GM12878 (cell line): ENCODE data around the gene BEX1. TPM values are rescaled to one million over a fixed set of nuclear protein-coding genes. Genes with fewer than 3 reads are reported as not detected.
"Not testable (repeated sequence)": the region's sequence is repeated elsewhere in the genome, so short reads cannot be mapped to it uniquely, and the experiment has no call there.

ENCODE experiments used
- ATAC-seq: fragments of 200-7000 bp; cut with Tn5 transposase; 3 replicates; pipeline ENCODE4 v1.9.1; 2020; ENCODE audit warnings: mild to moderate bottlenecking, moderate library complexity
- BruUV-seq: library from RNA; stranded (reverse); fragments of 400-500 nt; replicated peaks from 2 replicates; lab custom pipeline; 2021; lab: Mats Ljungman, UMichigan
- CTCF ChIA-PET: fragments of 300-600 bp; sonication (Branson Sonifier 250); formaldehyde crosslinking; extraction: SDS; loops from one replicate; lab custom pipeline; 2021; ENCODE audit warnings: inconsistent platforms; lab: Yijun Ruan, JAX
- POLR2A ChIA-PET: fragments of 350-600 bp; formaldehyde crosslinking; extraction: SDS; loops from one replicate; lab custom pipeline; 2021; ENCODE audit warnings: inconsistent platforms; lab: Charles Lee
- RAD21 ChIA-PET: fragments of 300-600 bp; sonication (Branson Sonifier 250); formaldehyde crosslinking; loops from one replicate; lab custom pipeline; 2023; ENCODE audit warnings: antibody characterized with exemption; ENCODE audit not compliant: unreplicated experiment; lab: Charles Lee
- SMC1A ChIA-PET: fragments of 300-600 bp; sonication (Branson Sonifier 250); formaldehyde crosslinking; loops from one replicate; lab custom pipeline; 2023; ENCODE audit not compliant: unreplicated experiment, uncharacterized antibody; lab: Charles Lee
- DNase-seq: peaks from one replicate; pipeline ENCODE4 v3.0.0-alpha.2; 2011; ENCODE audit warnings: low read depth, low spot score
- FAIRE-seq: peaks from 3 replicates; lab custom pipeline; 2011; peaks lifted over from hg19 to GRCh38; lab: Jason Lieb, UNC
- H2AFZ ChIP-seq: 2 replicates; pipeline ENCODE4 v1.6.0; 2011; ENCODE audit warnings: low read depth, low read length, control low read depth; ENCODE audit not compliant: control insufficient read depth
- H3K27ac ChIP-seq: 2 replicates; pipeline ENCODE4 v1.5.1; 2011; ENCODE audit warnings: control low read depth; ENCODE audit not compliant: control insufficient read depth, insufficient read depth
- H3K27me3 ChIP-seq, 2 experiments: replicated peaks in 1 of 2; 2 replicates each; pipeline versions ENCODE4 v1.6.0 to v1.6.1; 2011; ENCODE audit warnings: low read length in 1 of 2; ENCODE audit not compliant: control insufficient read depth in 2 of 2, insufficient read depth in 2 of 2
- H3K36me3 ChIP-seq, 2 experiments: 2 replicates each; pipeline ENCODE4 v1.5.1; 2011; ENCODE audit warnings: low read length in 1 of 2; ENCODE audit not compliant: control insufficient read depth in 2 of 2, insufficient read depth in 2 of 2
- H3K4me1 ChIP-seq: 2 replicates; pipeline ENCODE4 v1.6.1; 2011; ENCODE audit warnings: mild to moderate bottlenecking, low read length, moderate library complexity, mixed read lengths; ENCODE audit not compliant: control insufficient read depth, insufficient read depth
- H3K4me2 ChIP-seq: 2 replicates; pipeline ENCODE4 v1.6.0; 2011; ENCODE audit warnings: control low read depth; ENCODE audit not compliant: control insufficient read depth, insufficient read depth
- H3K4me3 ChIP-seq: fragments of 200-600 bp; sonication (generic); 2 replicates; pipeline ENCODE4 v1.5.1; 2016
- H3K79me2 ChIP-seq: 2 replicates; pipeline ENCODE4 v1.6.0; 2011; ENCODE audit warnings: low read length; ENCODE audit not compliant: control insufficient read depth, insufficient read depth
- H3K9ac ChIP-seq: 2 replicates; pipeline ENCODE4 v1.8.0; 2011; ENCODE audit warnings: low read length, control low read depth, mixed read lengths; ENCODE audit not compliant: control insufficient read depth, insufficient read depth
- H3K9me3 ChIP-seq: replicated peaks from 3 replicates; pipeline ENCODE4 v1.5.1; 2011; ENCODE audit warnings: mild to moderate bottlenecking, low read length; ENCODE audit not compliant: control insufficient read depth, insufficient read depth
- H4K20me1 ChIP-seq: 2 replicates; pipeline ENCODE4 v1.6.0; 2011; ENCODE audit not compliant: control insufficient read depth, insufficient read depth
- YBX1 ChIP-seq: fragments of 450-650 bp; IDR thresholded peaks from 2 replicates; pipeline ENCODE4 v1.6.1; 2016; ENCODE audit warnings: antibody characterized with exemption
- WGBS: methylation state at CpG from one replicate; pipeline ENCODE4 v1.1.6; 2016; ENCODE audit warnings: low lambda C conversion rate; ENCODE audit not compliant: insufficient replicate concordance, insufficient coverage; ENCODE audit errors: missing lambda C conversion rate; 5-methylcytosine and 5-hydroxymethylcytosine counted together
- in situ Hi-C: fragments of 300-500 bp; cut with MboI; formaldehyde crosslinking; loops from 9 replicates; pipeline ENCODE4 v1.14.3; 2018; ENCODE audit warnings: mixed read lengths
- intact Hi-C: fragments of 100-400 bp; cut with micrococcal nuclease; formaldehyde crosslinking; loops from one replicate; pipeline ENCODE4 v1.14.2; 2022; ENCODE audit not compliant: unreplicated experiment
- polyA plus RNA-seq, 11 experiments: library from polyadenylated mRNA; depleted of rRNA in 4 of 11; unstranded in 6 of 11; stranded (reverse) in 5 of 11; fragments of >200 nt; fragmentation: Nextera tagmentation in 4 of 11; fragmentation: Illumina TruSeq in 1 of 11; extraction: Ambion mirVana in 4 of 11; extraction: Trizol in 1 of 11; gene quantifications; 1 replicate in 1 of 11; 2 replicates in 10 of 11; pipeline versions ENCODE4 v1.2.1 to v1.2.3, GENCODE V29; 2011 to 2016; ENCODE audit warnings: inconsistent platforms in 2 of 11, missing spikeins in 2 of 11, low read depth in 1 of 11
- total RNA-seq, 4 experiments: library from RNA; depleted of rRNA in 3 of 4; stranded (reverse); fragments of >200 nt in 3 of 4; fragmentation: Illumina TruSeq in 1 of 4; extraction: Trizol in 1 of 4; gene quantifications; 2 replicates each; pipeline versions ENCODE4 v1.2.1 to v1.2.3, GENCODE V29; 2013 to 2021

The BEX1 gene
- total and polyA plus RNA-seq, 10 of the 15 experiments (the other 5 are each of a cell fraction or from before 2014, with no cell fraction given) = 0.19 to 3.8 TPM; not detected in 8

DNA sequence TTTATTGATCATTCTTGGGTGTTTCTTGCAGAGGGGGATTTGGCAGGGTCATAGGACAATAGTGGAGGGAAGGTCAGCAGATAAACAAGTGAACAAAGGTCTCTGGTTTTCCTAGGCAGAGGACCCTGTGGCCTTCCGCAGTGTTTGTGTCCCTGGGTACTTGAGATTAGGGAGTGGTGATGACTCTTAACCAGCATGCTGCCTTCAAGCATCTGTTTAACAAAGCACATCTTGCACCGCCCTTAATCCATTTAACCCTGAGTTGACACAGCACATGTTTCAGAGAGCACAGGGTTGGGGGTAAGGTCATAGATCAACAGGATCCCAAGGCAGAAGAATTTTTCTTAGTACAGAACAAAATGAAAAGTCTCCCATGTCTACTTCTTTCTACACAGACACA is 39.9 kb upstream of the BEX1 start:
- ATAC-seq, H3K4me2 ChIP-seq, FAIRE-seq, H3K79me2 ChIP-seq, CTCF ChIA-PET, H3K27me3 ChIP-seq, H3K9me3 ChIP-seq, H3K27ac ChIP-seq, RAD21 ChIA-PET, H4K20me1 ChIP-seq, intact Hi-C loops, H2AFZ ChIP-seq, BruUV-seq, H3K4me3 ChIP-seq, POLR2A ChIA-PET, H3K36me3 ChIP-seq, H3K9ac ChIP-seq, in situ Hi-C loops, H3K4me1 ChIP-seq, SMC1A ChIA-PET, DNase-seq: not testable (repeated sequence)
- WGBS = no CpG with 5 or more reads among the region's 2 CpGs

DNA sequence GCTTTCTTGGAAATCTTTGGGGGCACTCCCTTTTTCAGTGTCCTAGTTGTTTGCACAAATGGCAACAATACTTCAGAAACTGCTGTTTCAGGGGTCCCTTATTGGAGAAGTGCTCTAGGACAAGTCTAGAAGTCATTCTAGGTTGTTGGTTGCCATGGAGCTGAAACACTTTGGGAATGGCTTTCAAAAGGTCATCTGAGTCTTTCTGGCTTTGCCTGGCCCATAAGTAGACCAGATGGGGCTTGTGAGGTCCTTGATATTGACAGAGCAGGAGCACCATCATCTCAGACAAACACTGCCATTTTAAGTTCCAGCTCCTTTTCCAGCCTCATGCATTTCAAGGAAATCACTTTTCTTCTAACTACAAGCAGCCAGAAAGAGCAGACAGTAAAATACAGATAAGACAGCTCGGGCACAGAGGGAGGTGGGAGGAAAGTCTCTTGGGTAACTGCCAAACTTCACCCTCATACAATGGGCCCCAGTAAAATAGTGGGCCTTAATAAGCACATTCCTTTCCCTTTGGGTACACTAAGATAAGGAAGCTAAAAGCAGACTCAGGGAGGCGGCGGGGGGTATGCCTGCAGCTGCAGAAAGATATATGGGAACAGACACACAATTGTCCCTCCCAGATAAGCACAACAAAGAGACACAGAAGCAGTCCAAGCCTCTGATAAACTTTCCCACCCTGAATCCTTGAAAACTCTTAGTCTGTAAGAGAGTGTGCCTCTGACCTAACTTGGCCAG is 37.5 kb upstream of the BEX1 start:
- H3K4me3 ChIP-seq = no peak overlapping the region
- H3K9ac ChIP-seq = no peak overlapping the region
- no peaks in the 10 kb centered on the region for H3K36me3 ChIP-seq
- ATAC-seq (no peak), FAIRE-seq (no peak), DNase-seq (no peak)
- TF ChIP-seq YBX1 = no peak
- WGBS = 37% methylated on average over 3 of the region's 3 CpGs
- BruUV-seq = no TSS peak
- no peaks in the 10 kb centered on the region for H4K20me1 ChIP-seq
- POLR2A ChIA-PET = no interaction called here
- H3K79me2 ChIP-seq = no peaks in the 10 kb centered on the region
- CTCF ChIA-PET = no interaction called here
- H3K27me3 ChIP-seq = no peaks in the 10 kb centered on the region
- H3K4me1 ChIP-seq = no peaks in the 10 kb centered on the region
- H3K4me2 ChIP-seq = no peak overlapping the region
- in situ Hi-C loops = no loop called here
- SMC1A ChIA-PET = no interaction called here
- H2AFZ ChIP-seq = no peak overlapping the region
- intact Hi-C loops = no loop called here
- RAD21 ChIA-PET = no interaction called here
- H3K27ac ChIP-seq = no peak overlapping the region
- H3K9me3 ChIP-seq = no peaks in the 10 kb centered on the region
